Subcutaneous preadipocyte (primary cell): ENCODE results near the gene HLA-DQB1. TPM values are rescaled to one million over a fixed set of nuclear protein-coding genes. Genes with fewer than 3 reads are reported as not detected.

Experiments used
- total RNA-seq: library from RNA; depleted of rRNA; stranded (reverse); fragments of >200 nt; gene quantifications from 2 replicates; pipeline ENCODE4 v1.2.3, GENCODE V29; 2012

HLA-DQB1 gene
- total RNA-seq, result not detected in 2 replicates

GRCh38 chr6:32666420-32667300, at the start of gene HLA-DQB1:
TSS of gene HLA-DQB1 (minus strand) at chr6:32666657. CDS start at chr6:32666607, 50 bp downstream.

GRCh38 chr6:32637219-32637880, 29.1 kb downstream of the HLA-DQB1 start, which contains the start of gene HLA-DQA1:
TSS of gene HLA-DQA1 (plus strand) at chr6:32637406. CDS start at chr6:32637459, 53 bp downstream.

Other genes with a start within 250 kb of the HLA-DQB1 start
- gene HLA-DRA, start 226.8 kb downstream of the HLA-DQB1 start, total RNA-seq, result 0.73 and 2.0 TPM in 2 replicates
- not detected in 2 replicates for gene HLA-DRB5, start 136.4 kb downstream of the HLA-DQB1 start, total RNA-seq
- under 0.01 TPM in 1 of 2 replicates, not detected in the other for gene HLA-DRB1, start 76.8 kb downstream of the HLA-DQB1 start, total RNA-seq
- not detected in 2 replicates for gene HLA-DQA1, start 29.3 kb downstream of the HLA-DQB1 start, total RNA-seq
- not detected in 2 replicates for gene HLA-DQA2, start 74.7 kb upstream of the HLA-DQB1 start, total RNA-seq
- gene HLA-DQB2, start 96.9 kb upstream of the HLA-DQB1 start, total RNA-seq, result not detected in 2 replicates
- 0.37 and 0.39 TPM in 2 replicates for gene HLA-DOB, start 150.3 kb upstream of the HLA-DQB1 start, total RNA-seq
- 21.7 and 22.5 TPM in 2 replicates for gene TAP2, start 172.1 kb upstream of the HLA-DQB1 start, total RNA-seq
- 40.3 and 47.8 TPM in 2 replicates for gene PSMB8, start 177.4 kb upstream of the HLA-DQB1 start, total RNA-seq
- 32.0 and 33.4 TPM in 2 replicates for gene TAP1, start 187.0 kb upstream of the HLA-DQB1 start, total RNA-seq
- 10.8 and 18.4 TPM in 2 replicates for gene PSMB9, start 187.5 kb upstream of the HLA-DQB1 start, total RNA-seq